T-helper 1 cell treated with Interleukin-12 subunit alpha and Interleukin-12 subunit beta and Interleukin-4 antibody, amounts not matched to agents 30 μg/mL and 1 μg/mL, for 36 hours (primary cell): ENCODE results near the gene SPTBN5.
A peak's percentile ranks its signal among the peaks of the same experiment; 100 is the strongest.

Experiments used
- H3K27ac Mint-ChIP-seq: one replicate; pipeline ENCODE4 v1.8.0; 2021; ENCODE audit warnings: mild to moderate bottlenecking, mixed read lengths
- H3K27me3 Mint-ChIP-seq: one replicate; pipeline ENCODE4 v1.8.0; 2021; ENCODE audit warnings: low read depth, mixed read lengths
- H3K36me3 Mint-ChIP-seq: one replicate; pipeline ENCODE4 v1.8.0; 2021; ENCODE audit warnings: low read depth, mixed read lengths
- H3K4me1 Mint-ChIP-seq: one replicate; pipeline ENCODE4 v1.8.0; 2021; ENCODE audit warnings: low read depth, mixed read lengths
- H3K4me3 Mint-ChIP-seq: one replicate; pipeline ENCODE4 v1.8.0; 2021; ENCODE audit warnings: mild to moderate bottlenecking, moderate library complexity, mixed read lengths
- H3K9me3 Mint-ChIP-seq: one replicate; pipeline ENCODE4 v1.8.0; 2021; ENCODE audit warnings: mixed read lengths

Gene SPTBN5

GRCh38 chr15:41932101-41932500 lies 38.2 kb upstream of the SPTBN5 start:
- Mint-ChIP-seq H3K9me3 (no peaks in the 10 kb centered on the region), H3K4me3 (no peak overlapping the region), H3K27ac (no peak overlapping the region), H3K27me3 (no peaks in the 10 kb centered on the region), H3K36me3 (peaks cover 14% of the 10 kb centered on the region), H3K4me1 (peaks cover 56% of the 10 kb centered on the region)

- Mint-ChIP-seq H3K27ac (no peak overlapping the region), H3K36me3 (peaks cover 13% of the 10 kb centered on the region), H3K4me3 (no peak overlapping the region), H3K27me3 (no peaks in the 10 kb centered on the region), H3K4me1 (peaks cover 54% of the 10 kb centered on the region), H3K9me3 (no peaks in the 10 kb centered on the region)
Measured at GRCh38 chr15:41930867-41931222, 37.0 kb upstream of the SPTBN5 start.

GRCh38 chr15:41930221-41930866 lies 36.5 kb upstream of the SPTBN5 start:
- H3K27ac Mint-ChIP-seq = no peak overlapping the region
- H3K4me3 Mint-ChIP-seq = no peak overlapping the region
- H3K4me1 Mint-ChIP-seq = peaks cover 52% of the 10 kb centered on the region
- no peaks in the 10 kb centered on the region for H3K9me3 Mint-ChIP-seq
- H3K36me3 Mint-ChIP-seq = peaks cover 13% of the 10 kb centered on the region
- no peaks in the 10 kb centered on the region for H3K27me3 Mint-ChIP-seq

- Mint-ChIP-seq H3K9me3 (no peaks in the 10 kb centered on the region), H3K27ac (no peak overlapping the region), H3K4me3 (no peak overlapping the region), H3K36me3 (peaks cover 18% of the 10 kb centered on the region), H3K27me3 (no peaks in the 10 kb centered on the region), H3K4me1 (peaks cover 44% of the 10 kb centered on the region)
Measured at GRCh38 chr15:41928637-41929620, 35.1 kb upstream of the SPTBN5 start.

- peaks cover 21% of the 10 kb centered on the region for H3K36me3 Mint-ChIP-seq
Measured at GRCh38 chr15:41928100-41928499, 34.2 kb upstream of the SPTBN5 start.

GRCh38 chr15:41927536-41927935 lies 33.7 kb upstream of the SPTBN5 start:
- H3K27ac Mint-ChIP-seq = no peak overlapping the region
- peaks cover 20% of the 10 kb centered on the region for H3K36me3 Mint-ChIP-seq
- no peaks in the 10 kb centered on the region for H3K9me3 Mint-ChIP-seq
- no peak overlapping the region for H3K4me3 Mint-ChIP-seq
- peaks cover 45% of the 10 kb centered on the region for H3K4me1 Mint-ChIP-seq
- H3K27me3 Mint-ChIP-seq = no peaks in the 10 kb centered on the region

More at GRCh38 chr15:41928100-41928499, 34.2 kb upstream of the SPTBN5 start:
- no peaks in the 10 kb centered on the region for H3K27me3 Mint-ChIP-seq
- no peak overlapping the region for H3K4me3 Mint-ChIP-seq
- H3K4me1 Mint-ChIP-seq = peaks cover 47% of the 10 kb centered on the region
- no peak overlapping the region for H3K27ac Mint-ChIP-seq
- no peaks in the 10 kb centered on the region for H3K9me3 Mint-ChIP-seq

GRCh38 chr15:41926185-41927056 lies 32.6 kb upstream of the SPTBN5 start:
- H3K9me3 Mint-ChIP-seq = no peaks in the 10 kb centered on the region
- no peaks in the 10 kb centered on the region for H3K27me3 Mint-ChIP-seq
- H3K36me3 Mint-ChIP-seq = peaks cover 22% of the 10 kb centered on the region
- peak overlapping the region; percentile 27 for H3K4me3 Mint-ChIP-seq
- peak overlapping the region; percentile 81 for H3K27ac Mint-ChIP-seq
- peaks cover 50% of the 10 kb centered on the region for H3K4me1 Mint-ChIP-seq

GRCh38 chr15:41925086-41925608 lies 31.3 kb upstream of the SPTBN5 start:
- no peaks in the 10 kb centered on the region for H3K9me3 Mint-ChIP-seq
- H3K27me3 Mint-ChIP-seq = no peaks in the 10 kb centered on the region
- H3K4me1 Mint-ChIP-seq = peaks cover 55% of the 10 kb centered on the region
- no peak overlapping the region for H3K4me3 Mint-ChIP-seq
- peaks cover 24% of the 10 kb centered on the region for H3K36me3 Mint-ChIP-seq
- peak overlapping the region; percentile 6 for H3K27ac Mint-ChIP-seq

- Mint-ChIP-seq H3K9me3 (no peaks in the 10 kb centered on the region), H3K27me3 (no peaks in the 10 kb centered on the region), H3K27ac (no peak overlapping the region), H3K36me3 (peaks cover 29% of the 10 kb centered on the region), H3K4me3 (no peak overlapping the region), H3K4me1 (peaks cover 46% of the 10 kb centered on the region)
Measured at GRCh38 chr15:41923401-41923997, 29.6 kb upstream of the SPTBN5 start.

- Mint-ChIP-seq H3K4me1 (peaks cover 52% of the 10 kb centered on the region), H3K4me3 (no peak overlapping the region), H3K36me3 (peaks cover 31% of the 10 kb centered on the region), H3K27me3 (no peaks in the 10 kb centered on the region), H3K27ac (no peak overlapping the region), H3K9me3 (no peaks in the 10 kb centered on the region)
Measured at GRCh38 chr15:41922353-41922752, 28.5 kb upstream of the SPTBN5 start.

GRCh38 chr15:41921639-41922038 lies 27.8 kb upstream of the SPTBN5 start:
- Mint-ChIP-seq H3K36me3 (peaks cover 32% of the 10 kb centered on the region), H3K27me3 (no peaks in the 10 kb centered on the region), H3K27ac (no peak overlapping the region), H3K9me3 (no peaks in the 10 kb centered on the region), H3K4me3 (no peak overlapping the region), H3K4me1 (peaks cover 50% of the 10 kb centered on the region)

GRCh38 chr15:41921167-41921566 lies 27.3 kb upstream of the SPTBN5 start:
- Mint-ChIP-seq H3K9me3 (no peaks in the 10 kb centered on the region), H3K27me3 (no peaks in the 10 kb centered on the region), H3K4me1 (peaks cover 51% of the 10 kb centered on the region), H3K4me3 (no peak overlapping the region), H3K27ac (no peak overlapping the region), H3K36me3 (peaks cover 32% of the 10 kb centered on the region)

- H3K36me3 Mint-ChIP-seq = peaks cover 34% of the 10 kb centered on the region
- H3K4me1 Mint-ChIP-seq = peaks cover 50% of the 10 kb centered on the region
- no peaks in the 10 kb centered on the region for H3K9me3 Mint-ChIP-seq
- H3K27ac Mint-ChIP-seq = no peak overlapping the region
- H3K27me3 Mint-ChIP-seq = no peaks in the 10 kb centered on the region
- no peak overlapping the region for H3K4me3 Mint-ChIP-seq
Measured at GRCh38 chr15:41919954-41920538, 26.2 kb upstream of the SPTBN5 start.
